ENCODE measurements around the gene DNAAF1.

DNA sequence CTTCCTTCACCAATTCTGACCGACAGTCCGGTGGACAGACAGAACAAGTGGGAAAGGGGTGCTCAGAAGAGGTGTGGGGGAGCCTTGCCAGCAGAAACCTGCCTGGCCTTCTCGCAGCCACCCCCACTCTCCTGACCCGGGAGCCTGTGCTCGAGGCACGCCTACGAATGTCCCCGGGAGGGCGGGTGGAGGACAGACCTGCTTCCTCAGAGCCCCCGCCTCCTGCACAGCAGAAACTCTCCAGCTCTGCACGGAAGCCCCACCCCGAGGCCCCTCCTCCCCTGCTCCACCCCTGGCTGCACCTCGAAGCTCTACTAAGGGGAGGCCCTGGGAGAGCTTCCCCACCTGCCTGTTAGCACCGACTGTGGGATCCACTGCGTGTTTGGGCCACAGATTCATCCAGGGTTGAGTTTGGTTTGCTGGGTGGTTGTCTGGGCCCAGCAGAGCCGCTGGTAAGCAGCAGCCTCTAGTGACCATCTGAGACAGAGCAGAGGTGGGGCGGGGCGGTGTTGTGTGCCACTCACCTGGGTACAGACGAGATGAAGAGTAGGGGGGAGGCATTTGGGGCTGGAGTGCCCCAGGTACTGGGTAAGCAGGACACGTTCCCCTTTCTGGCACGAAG is 35.5 kb downstream of the DNAAF1 start:
- TF ChIP-seq POLR2AphosphoS5 (IDR thresholded peaks at IDR 0.05; ENCODE audit: low read depth, low read length), result no peak
- no peak for TF ChIP-seq POLR2A (IDR thresholded peaks at IDR 0.05; ENCODE audit: low read depth, low read length)
- TF ChIP-seq TAF1 (IDR thresholded peaks at IDR 0.05; ENCODE audit: borderline replicate concordance, low read depth, low read length), result no peak

All from GM12892 (cell line).